K562 (cell line): ENCODE data around the gene LAGE3. TPM values are rescaled to one million over a fixed set of nuclear protein-coding genes. Genes with fewer than 3 reads are reported as not detected.

Experiments
- GABPA ChIP-seq: fragments of 200-800 bp; sonication (Bioruptor generic); conservative IDR thresholded peaks from 2 replicates; pipeline ENCODE4 v1.6.1; 2016; ENCODE audit warnings: low read depth, missing genetic modification characterization, missing compliant biosample characterization
- MAZ ChIP-seq, 2 experiments: fragments of 450-650 bp in 1 of 2; sonication (generic) in 1 of 2; formaldehyde crosslinking; IDR thresholded peaks in 1 of 2; conservative IDR thresholded peaks in 1 of 2; 2 replicates each; pipeline versions ENCODE4 v1.4.0 to v1.5.0; 2020; ENCODE audit warnings: mild to moderate bottlenecking in 1 of 2, missing genetic modification reagents in 1 of 2
- NR2C2 ChIP-seq, 2 experiments: fragments of 200-800 bp in 1 of 2; sonication (Bioruptor generic) in 1 of 2; sonication (generic) in 1 of 2; formaldehyde crosslinking in 1 of 2; IDR thresholded peaks; 2 replicates each; pipeline versions ENCODE4 v1.6.1 to v1.8.0; 2016 to 2022; ENCODE audit warnings: mild to moderate bottlenecking in 1 of 2, missing compliant biosample characterization in 1 of 2, missing genetic modification characterization in 1 of 2, missing genetic modification reagents in 1 of 2
- PHF8 ChIP-seq: fragments of 200-600 bp; sonication (generic); IDR thresholded peaks from 2 replicates; pipeline ENCODE4 v1.6.1; 2012; ENCODE audit warnings: mixed run types, mild to moderate bottlenecking, inconsistent platforms, low read length, moderate library complexity, borderline replicate concordance
- PRDM10 ChIP-seq: fragments of 450-650 bp; IDR thresholded peaks from 2 replicates; pipeline ENCODE4 v1.6.1; 2018; ENCODE audit not compliant: partially characterized antibody
- TAF1 ChIP-seq: IDR thresholded peaks from 2 replicates; pipeline ENCODE4 v1.6.1; 2011; ENCODE audit warnings: mild to moderate bottlenecking, low read length, moderate library complexity; ENCODE audit not compliant: insufficient read depth, control insufficient read depth, severe bottlenecking; ENCODE audit errors: extremely low read depth
- ZBTB40 ChIP-seq, 2 experiments: fragments of 450-650 bp in 1 of 2; sonication (generic) in 1 of 2; formaldehyde crosslinking in 1 of 2; IDR thresholded peaks; 2 replicates each; pipeline versions ENCODE4 v1.7.1 to v1.9.0; 2016 to 2022; ENCODE audit warnings: inconsistent platforms in 1 of 2, mild to moderate bottlenecking in 1 of 2, missing genetic modification reagents in 1 of 2
- ZNF197 ChIP-seq: fragments of 200-800 bp; sonication (Bioruptor generic); IDR thresholded peaks from 2 replicates; pipeline ENCODE4 v1.6.1; 2016; ENCODE audit warnings: low read depth, missing genetic modification characterization, missing compliant biosample characterization
- ZNF766 ChIP-seq: fragments of 200-800 bp; sonication (Bioruptor generic); conservative IDR thresholded peaks from 2 replicates; pipeline ENCODE4 v1.6.1; 2016; ENCODE audit warnings: missing genetic modification characterization, missing compliant biosample characterization
- polyA plus RNA-seq, 8 experiments: library from polyadenylated mRNA; depleted of rRNA in 4 of 8; stranded (reverse) in 5 of 8; unstranded in 3 of 8; fragments of >200 nt; fragmentation: Nextera tagmentation in 2 of 8; fragmentation: Illumina TruSeq in 1 of 8; extraction: Ambion mirVana in 2 of 8; extraction: Trizol in 1 of 8; gene quantifications; 2 replicates each; pipeline versions ENCODE4 v1.2.1 to v1.2.3, GENCODE V29; 2011 to 2014; ENCODE audit warnings: inconsistent platforms in 1 of 8, missing spikeins in 1 of 8
- total RNA-seq, 7 experiments: library from RNA; depleted of rRNA in 6 of 7; stranded (reverse); fragments of >200 nt in 6 of 7; fragmentation: Illumina TruSeq in 2 of 7; extraction: Trizol in 2 of 7; gene quantifications; 2 replicates each; pipeline versions ENCODE4 v1.2.1 to v1.2.3, GENCODE V29; 2011 to 2021; ENCODE audit warnings: low replicate concordance in 1 of 7

LAGE3 gene
- total and polyA plus RNA-seq, 9 of the 15 experiments (the other 6 are each of a cell fraction or from before 2014, with no cell fraction given), result 28.2 to 125 (median 35.8) TPM

GRCh38 chrX:154457491-154458115 is 21.5 kb downstream of the LAGE3 start (continued):
- peak; percentile 78 for TF ChIP-seq PRDM10
- TF ChIP-seq ZNF766 (CRISPR knock-in tag), result peak; percentile 70
- TF ChIP-seq PHF8, result 0 out of 2 replicates have a peak, but pooled peaks have one; percentile 2
- TF ChIP-seq MAZ (CRISPR knock-in tag; conservative IDR thresholded peaks at IDR 0.05 in 1 of 2, IDR thresholded peaks at IDR 0.05 in 1 of 2), result peak in 1 of 2 experiments; percentile 44; a peak in 1 of 4 replicates
- 0 out of 2 replicates have a peak, but pooled peaks have one; percentile 20 for TF ChIP-seq GABPA (tag)
- no peak for TF ChIP-seq NR2C2 (CRISPR knock-in tag; IDR thresholded peaks at IDR 0.05)
- TF ChIP-seq NR2C2 (tag; IDR thresholded peaks at IDR 0.05), result peak; percentile 64
- TF ChIP-seq TAF1, result no peak
- 0 out of 2 replicates have a peak, but pooled peaks have one; percentile 25 for TF ChIP-seq ZBTB40 (IDR thresholded peaks at IDR 0.05)
- TF ChIP-seq ZBTB40 (CRISPR knock-in tag; IDR thresholded peaks at IDR 0.05), result no peak
- 0 out of 2 replicates have a peak, but pooled peaks have one; percentile 52 for TF ChIP-seq ZNF197 (CRISPR knock-in tag)
- TF ChIP-seq, all 486 proteins: peak for 17
